GM21825 (cell line): ENCODE data around the gene STOML1.

Source experiments
- ATAC-seq: cut with Tn5 transposase; IDR thresholded peaks from one replicate; pipeline ENCODE4 v1.9.1; 2021; ENCODE audit warnings: mild to moderate bottlenecking, moderate library complexity; ENCODE audit not compliant: unreplicated experiment

The STOML1 gene

GRCh38 chr15:73934281-73934680, 57.8 kb downstream of the STOML1 start:
- ATAC-seq: no peak

DNA sequence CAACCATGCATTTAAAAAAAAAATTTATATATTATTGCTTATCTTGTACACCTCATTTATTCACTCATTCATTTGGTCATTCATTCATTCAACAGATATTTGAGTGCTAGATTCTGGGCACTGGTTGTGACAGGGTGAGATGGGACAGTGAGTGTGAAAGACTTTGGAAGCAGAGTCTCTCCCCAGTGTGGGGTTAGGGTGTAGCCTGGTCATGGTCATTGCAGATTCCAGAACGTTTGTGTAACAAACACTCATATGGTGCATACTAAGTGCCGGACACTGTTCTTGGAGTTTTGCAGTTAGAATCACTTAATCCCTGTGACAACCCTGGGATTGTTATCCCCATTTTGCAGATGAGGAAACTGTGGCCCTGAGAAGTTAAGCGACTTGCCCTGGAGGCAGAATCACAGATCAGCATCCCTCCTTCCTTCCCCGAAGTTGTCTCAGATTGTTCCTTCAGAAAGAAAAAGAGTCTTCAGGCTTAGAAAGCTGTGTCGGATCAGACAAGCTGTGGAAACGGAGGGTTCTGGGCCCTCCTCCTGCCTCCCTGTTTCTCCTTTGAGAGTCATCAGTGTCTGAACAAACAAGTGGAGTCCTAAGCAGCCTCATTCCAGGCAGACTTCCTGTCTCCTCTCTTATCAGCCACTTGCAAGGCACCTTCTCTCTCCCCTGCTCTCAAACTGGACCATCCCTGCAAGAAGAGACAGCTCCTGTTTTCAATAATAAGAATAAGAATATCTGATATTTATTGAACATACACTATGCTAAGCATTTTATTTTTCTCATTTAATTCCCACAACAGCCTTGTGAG, 59.5 kb downstream of the STOML1 start:
- ATAC-seq: no peak

GRCh38 chr15:73931441-73931840, 60.7 kb downstream of the STOML1 start:
- no peak for ATAC-seq

DNA sequence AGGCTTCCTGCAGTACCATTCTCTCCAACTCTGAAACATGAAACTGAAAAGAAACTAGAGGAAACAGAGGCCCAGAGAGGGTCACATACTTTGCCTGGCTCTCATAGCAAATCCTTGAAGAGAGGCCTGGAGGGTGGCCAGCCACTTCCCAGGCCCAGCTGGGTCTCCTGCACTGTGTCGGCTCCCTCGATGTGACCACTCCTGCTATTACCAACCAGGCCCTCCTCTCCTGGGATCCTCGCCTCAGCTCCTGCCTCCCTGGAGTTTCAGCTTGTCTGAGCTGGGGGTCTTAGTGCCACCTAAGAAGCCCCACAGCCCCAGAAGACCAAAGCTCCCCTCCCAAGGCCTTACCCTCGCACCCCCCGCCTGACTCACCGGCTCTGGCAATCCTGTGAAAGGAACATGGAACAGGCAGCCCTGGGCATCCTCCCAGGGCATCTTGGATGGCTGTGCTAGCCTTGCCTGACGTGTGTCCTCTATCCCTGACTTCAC, 61.3 kb downstream of the STOML1 start:
- ATAC-seq: no peak

DNA sequence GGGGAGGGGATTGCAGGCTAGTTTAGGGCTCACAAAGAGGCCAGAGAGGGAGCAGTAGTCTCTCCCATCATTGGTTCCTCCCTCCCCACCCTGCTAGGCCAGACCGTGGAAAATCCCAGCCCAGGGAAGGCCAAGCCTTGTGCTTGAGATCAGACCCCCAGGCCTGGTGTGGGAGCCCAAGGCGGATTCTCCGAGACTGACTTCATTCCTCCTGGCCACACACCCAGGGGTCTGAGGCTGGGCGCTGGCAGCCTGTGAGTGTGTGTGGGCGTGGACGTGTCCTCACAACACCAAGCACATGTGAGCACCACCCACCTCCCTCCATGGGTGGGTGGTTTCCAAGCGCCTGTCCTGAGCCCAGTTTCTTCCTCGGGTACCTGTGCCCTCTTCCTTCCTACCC, 61.7 kb downstream of the STOML1 start:
- ATAC-seq: no peak

- no peak for ATAC-seq
Measured at GRCh38 chr15:73928971-73929627, 63.0 kb downstream of the STOML1 start.
